Panc1 (cell line): ENCODE measurements around the gene TIAM2. TPM values are rescaled to one million over a fixed set of nuclear protein-coding genes. Genes with fewer than 3 reads are reported as not detected.

Experiments used
- ATAC-seq: fragments of 200-7000 bp; cut with Tn5 transposase; 2 replicates; pipeline ENCODE4 v1.9.1; 2020; ENCODE audit warnings: mild to moderate bottlenecking, moderate library complexity
- BruUV-seq: library from RNA; stranded (reverse); fragments of 400-500 nt; replicated peaks from 2 replicates; lab custom pipeline; 2021; lab: Mats Ljungman, UMichigan
- CTCF ChIA-PET: fragments of 300-600 bp; sonication (Branson Sonifier 250); formaldehyde crosslinking; loops from one replicate; lab custom pipeline; 2022; ENCODE audit warnings: antibody characterized with exemption; lab: Charles Lee
- POLR2A ChIA-PET: fragments of 300-600 bp; sonication (Branson Sonifier 250); formaldehyde crosslinking; loops from one replicate; lab custom pipeline; 2022; ENCODE audit warnings: antibody characterized with exemption; lab: Charles Lee
- DNase-seq: peaks from one replicate; pipeline ENCODE4 v3.0.0-alpha.2; 2010; ENCODE audit warnings: low read depth, low spot score
- H3K27ac ChIP-seq: 2 replicates; pipeline ENCODE4 v1.5.1; 2011; ENCODE audit warnings: mild to moderate bottlenecking, low read length, inconsistent platforms
- H3K27me3 ChIP-seq: fragments of 200-500 bp; sonication (Bioruptor generic); 2 replicates; pipeline ENCODE4 v1.6.0; 2014; ENCODE audit warnings: low read length, inconsistent platforms; ENCODE audit not compliant: control insufficient read depth, insufficient read depth
- H3K36me3 ChIP-seq: fragments of 200-500 bp; sonication (Bioruptor generic); 2 replicates; pipeline ENCODE4 v1.5.1; 2014; ENCODE audit warnings: inconsistent platforms, mild to moderate bottlenecking, low read length, moderate library complexity; ENCODE audit not compliant: control insufficient read depth, insufficient read depth
- H3K4me1 ChIP-seq: 2 replicates; pipeline ENCODE4 v1.5.1; 2011; ENCODE audit warnings: inconsistent platforms, mild to moderate bottlenecking, low read length, moderate library complexity; ENCODE audit not compliant: control insufficient read depth, insufficient read depth
- H3K4me3 ChIP-seq, 2 experiments: 2 replicates each; pipeline ENCODE4 v1.5.1; 2011 to 2012; ENCODE audit warnings: low read depth in 2 of 2, low read length in 2 of 2, mild to moderate bottlenecking in 2 of 2, inconsistent platforms in 1 of 2, moderate library complexity in 1 of 2
- H3K9me3 ChIP-seq: fragments of 200-500 bp; sonication (Bioruptor generic); 2 replicates; pipeline ENCODE4 v1.5.1; 2014; ENCODE audit warnings: low read depth, mild to moderate bottlenecking, inconsistent platforms, low read length, moderate library complexity; ENCODE audit not compliant: control insufficient read depth, insufficient read depth
- CTCF ChIP-seq: fragments of 450-650 bp; IDR thresholded peaks from 2 replicates; pipeline ENCODE4 v1.5.1; 2017; ENCODE audit warnings: mild to moderate bottlenecking
- POLR2AphosphoS5 ChIP-seq: IDR thresholded peaks from 2 replicates; pipeline ENCODE4 v1.6.1; 2012; ENCODE audit warnings: mild to moderate bottlenecking, low read depth, low read length, moderate library complexity
- REST ChIP-seq, 2 experiments: IDR thresholded peaks; 2 replicates each; pipeline ENCODE4 v1.6.1; 2011 to 2012; ENCODE audit warnings: low read depth in 2 of 2, control low read depth in 1 of 2, low read length in 1 of 2, mild to moderate bottlenecking in 1 of 2, moderate library complexity in 1 of 2; ENCODE audit not compliant: insufficient read depth in 1 of 2
- SIN3A ChIP-seq: IDR thresholded peaks from 2 replicates; pipeline ENCODE4 v1.6.1; 2012; ENCODE audit warnings: low read depth, mild to moderate bottlenecking, low read length, moderate library complexity, borderline replicate concordance; ENCODE audit not compliant: insufficient read depth
- TCF7L2 ChIP-seq: IDR thresholded peaks from 2 replicates; pipeline ENCODE4 v1.6.1; 2011; ENCODE audit warnings: mild to moderate bottlenecking, low read depth, low read length, inconsistent platforms
- in situ Hi-C: cut with HindIII; loops from 2 replicates; pipeline ENCODE4 v1.10.0; 2016; ENCODE audit warnings: low sequenced_read_pairs, low pct_unique_long_range_greater_than_20kb
- intact Hi-C: fragments of 100-400 bp; cut with micrococcal nuclease; formaldehyde crosslinking; loops from one replicate; pipeline ENCODE4 v1.10.0; 2022; ENCODE audit not compliant: unreplicated experiment
- total RNA-seq: library from RNA; stranded (reverse); gene quantifications from one replicate; pipeline ENCODE4 v1.2.1, GENCODE V29; 2021; ENCODE audit not compliant: unreplicated experiment

The TIAM2 gene
- total RNA-seq, 1 experiment from 2014 or later = 14.9 TPM

GRCh38 chr6:155125906-155126305 lies 130.8 kb downstream of the TIAM2 start:
- H3K4me1 ChIP-seq = peaks cover 27% of the 10 kb centered on the region
- BruUV-seq = no TSS peak
- no peak for DNase-seq
- ChIA-PET POLR2A (interaction anchor here (0.7 kb wide), 1 partner anchor 371 kb away, joined by 3 read pairs; no protein-coding TSS in a partner anchor), CTCF (no interaction called here)
- intact Hi-C loops (no loop called here), in situ Hi-C loops (no loop called here)
- ATAC-seq = no peak
- H3K4me3 ChIP-seq = no peak overlapping the region
- TF ChIP-seq TCF7L2 (no peak), SIN3A (no peak), CTCF (no peak), REST (IDR thresholded peaks at IDR 0.05; ENCODE audit: insufficient read depth in 1 of 2, low read depth in 2 of 2, low read length in 1 of 2) (no peak), POLR2AphosphoS5 (no peak)
- H3K36me3 ChIP-seq = no peaks in the 10 kb centered on the region
- H3K27ac ChIP-seq = no peak overlapping the region; the same call in 1 of the 2 replicates
- no peaks in the 10 kb centered on the region for H3K9me3 ChIP-seq
- H3K27me3 ChIP-seq = no peaks in the 10 kb centered on the region

GRCh38 chr6:155126727-155127439 lies 131.8 kb downstream of the TIAM2 start:
- H3K27ac ChIP-seq = peak overlapping the region; percentile 83
- ATAC-seq = peak; percentile 99
- H3K4me1 ChIP-seq = peaks cover 24% of the 10 kb centered on the region
- POLR2A ChIA-PET = interaction anchor here (0.7 kb wide), 1 partner anchor 121 kb away, joined by 6 read pairs; no protein-coding TSS in a partner anchor
- H3K27me3 ChIP-seq = no peaks in the 10 kb centered on the region
- no peaks in the 10 kb centered on the region for H3K36me3 ChIP-seq
- DNase-seq = peak; percentile 76
- H3K4me3 ChIP-seq = 0 out of 4 replicates have a peak overlapping the region, but pooled peaks of 1 of the 2 experiments have one; percentile 0
- intact Hi-C loops = no loop called here
- no peaks in the 10 kb centered on the region for H3K9me3 ChIP-seq
- in situ Hi-C loops = no loop called here
- TF ChIP-seq TCF7L2 (0 out of 2 replicates have a peak, but pooled peaks have one; percentile 26), REST (IDR thresholded peaks at IDR 0.05; ENCODE audit: insufficient read depth in 1 of 2, low read depth in 2 of 2, low read length in 1 of 2) (no peak)
- BruUV-seq = no TSS peak
- CTCF ChIA-PET = interaction anchor here (0.5 kb wide), 1 partner anchor 142 kb away, joined by 6 read pairs; no protein-coding TSS in a partner anchor
